GM18858 (cell line): Measurements from ENCODE around the gene ACADM.
A peak's percentile ranks its signal among the peaks of the same experiment; 100 is the strongest.
"Not testable (repeated sequence)": the region's sequence is repeated elsewhere in the genome, so short reads cannot be mapped to it uniquely, and the experiment has no call there.

Experiments used
- ATAC-seq: cut with Tn5 transposase; IDR thresholded peaks from one replicate; pipeline ENCODE4 v1.9.1; 2021; ENCODE audit not compliant: unreplicated experiment

The ACADM gene

DNA sequence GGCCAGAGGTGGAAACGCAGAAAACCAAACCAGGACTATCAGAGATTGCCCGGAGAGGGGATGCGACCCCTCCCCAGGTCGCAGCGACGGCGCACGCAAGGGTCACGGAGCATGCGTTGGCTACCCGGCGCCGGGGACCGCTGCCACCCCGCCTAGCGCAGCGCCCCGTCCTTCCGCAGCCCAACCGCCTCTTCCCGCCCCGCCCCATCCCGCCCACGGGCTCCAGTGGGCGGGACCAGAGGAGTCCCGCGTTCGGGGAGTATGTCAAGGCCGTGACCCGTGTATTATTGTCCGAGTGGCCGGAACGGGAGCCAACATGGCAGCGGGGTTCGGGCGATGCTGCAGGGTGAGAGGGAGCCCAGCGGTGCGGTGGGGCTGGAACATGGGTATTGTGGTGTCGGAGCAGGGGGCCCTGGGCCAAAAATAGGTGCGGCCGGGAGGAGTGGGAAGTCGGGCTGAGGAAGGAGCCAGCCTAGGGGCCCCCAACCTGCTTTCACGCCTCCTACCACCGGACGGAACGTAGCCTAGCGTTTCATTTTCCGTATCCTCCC lies at the start of gene ACADM:
Gene ACADM, plus strand, starts transcription at position 238 of the 551 bp plus-strand sequence. Its CDS starts 79 bp downstream, at position 317.
- peak; percentile 76 for ATAC-seq

- ATAC-seq, result no peak
Measured at GRCh38 chr1:75677443-75677842, 47.1 kb upstream of the ACADM start.

GRCh38 chr1:75677964-75678363 lies 46.5 kb upstream of the ACADM start:
- ATAC-seq, result not testable (repeated sequence)

- no peak for ATAC-seq
Measured at GRCh38 chr1:75690547-75690946, 34.0 kb upstream of the ACADM start.

DNA sequence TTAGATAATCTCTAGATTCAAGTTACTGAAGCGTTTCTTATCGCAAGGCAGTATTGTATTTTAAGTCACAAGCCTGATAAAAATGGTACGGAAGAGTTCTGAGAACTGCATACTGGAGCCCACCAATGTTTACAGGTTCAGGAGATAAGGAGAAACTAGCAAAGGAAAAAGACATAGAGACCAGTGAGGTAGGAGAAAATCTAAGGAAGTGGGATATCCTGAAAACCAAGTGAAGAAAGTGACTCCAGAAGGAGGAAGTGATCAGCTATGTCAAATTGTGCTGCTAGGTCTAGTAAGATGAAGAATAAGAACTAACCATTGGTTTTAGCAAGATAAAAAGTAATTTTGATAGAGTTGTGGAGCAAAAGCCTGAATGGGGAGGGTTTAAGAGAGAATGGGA lies 31.0 kb upstream of the ACADM start:
- no peak for ATAC-seq

DNA sequence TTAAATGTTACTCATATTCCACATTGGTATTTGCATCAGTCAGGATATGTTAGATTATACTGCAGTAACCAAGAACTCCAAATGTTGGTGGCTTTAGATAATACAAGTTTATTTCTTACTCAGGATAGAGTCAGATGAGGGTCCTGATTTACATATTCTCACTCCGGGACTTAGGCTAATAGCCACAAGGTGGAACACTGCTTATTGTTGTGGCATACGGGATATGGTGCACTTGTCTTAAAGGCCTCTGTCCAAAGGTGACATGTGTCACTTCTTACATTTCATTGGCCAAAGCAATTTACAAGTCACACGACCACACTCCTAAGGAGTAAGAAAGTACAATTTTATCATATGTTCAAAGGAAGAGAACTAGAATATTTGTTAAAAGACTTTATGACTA lies 28.5 kb upstream of the ACADM start:
- no peak for ATAC-seq

- no peak for ATAC-seq
Measured at GRCh38 chr1:75707191-75707590, 17.3 kb upstream of the ACADM start.

- no peak for ATAC-seq
Measured at GRCh38 chr1:75708910-75709309, 15.6 kb upstream of the ACADM start.

- ATAC-seq, result no peak
Measured at GRCh38 chr1:75710832-75711231, 13.7 kb upstream of the ACADM start.

DNA sequence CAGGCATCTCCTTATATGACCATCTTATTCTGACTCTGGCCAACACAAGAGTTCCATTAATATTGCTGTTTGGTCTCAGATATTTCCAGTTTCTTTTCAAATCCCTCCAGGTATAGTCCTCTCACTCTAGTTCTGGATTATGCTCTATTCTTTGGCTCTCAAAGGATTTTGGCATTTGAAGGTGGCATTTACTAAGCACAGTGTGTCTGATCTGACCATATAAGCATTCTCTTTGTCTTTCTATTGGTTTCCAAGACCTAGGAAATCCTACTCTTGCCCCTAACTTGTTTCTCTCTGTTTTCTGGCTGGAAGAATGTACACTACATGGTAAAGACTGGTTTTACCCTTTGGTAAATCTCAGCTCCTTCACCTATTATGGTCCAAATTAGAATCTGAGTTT lies 12.7 kb upstream of the ACADM start:
- no peak for ATAC-seq

- no peak for ATAC-seq
Measured at GRCh38 chr1:75712306-75712705, 12.2 kb upstream of the ACADM start.

DNA sequence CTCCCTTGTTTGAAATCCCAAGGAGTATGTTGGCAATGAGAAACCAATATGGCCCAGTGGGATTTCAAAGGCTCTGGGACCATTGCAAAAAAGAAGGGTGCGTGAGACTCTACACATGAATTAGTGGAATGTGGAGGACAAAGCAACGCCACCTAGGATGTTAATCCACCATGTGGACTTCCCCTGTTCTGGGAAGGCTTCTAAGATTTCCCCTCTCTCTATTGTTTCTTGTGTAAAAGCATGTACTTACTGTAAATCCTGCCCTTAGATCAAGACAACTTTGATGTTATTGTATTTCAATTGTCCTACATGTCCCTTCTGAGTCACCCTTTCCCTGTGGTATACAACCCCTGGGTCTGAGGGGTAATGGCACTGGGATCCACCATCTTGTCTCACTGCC lies 4.7 kb upstream of the ACADM start:
- no peak for ATAC-seq

DNA sequence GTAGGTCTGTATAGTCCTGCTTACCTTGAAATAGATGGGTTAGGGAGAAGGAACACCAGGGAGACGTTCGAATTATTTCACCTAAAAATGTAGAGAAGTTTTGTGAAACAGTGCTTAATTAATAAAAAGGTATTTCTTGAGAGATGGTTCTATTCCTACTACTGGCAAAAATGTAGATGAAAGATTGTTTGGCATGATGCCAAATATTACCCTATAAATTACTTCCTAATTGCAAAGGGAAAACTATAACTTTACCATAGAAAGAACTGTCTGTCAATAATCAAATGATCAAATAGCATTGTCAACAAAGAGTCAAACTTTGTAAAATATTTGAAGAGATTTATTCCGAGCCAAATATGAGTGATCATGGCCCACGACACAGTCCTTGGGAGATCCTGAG lies 4.2 kb upstream of the ACADM start:
- ATAC-seq, result no peak

- ATAC-seq, result no peak
Measured at GRCh38 chr1:75720820-75721219, 3.7 kb upstream of the ACADM start.

DNA sequence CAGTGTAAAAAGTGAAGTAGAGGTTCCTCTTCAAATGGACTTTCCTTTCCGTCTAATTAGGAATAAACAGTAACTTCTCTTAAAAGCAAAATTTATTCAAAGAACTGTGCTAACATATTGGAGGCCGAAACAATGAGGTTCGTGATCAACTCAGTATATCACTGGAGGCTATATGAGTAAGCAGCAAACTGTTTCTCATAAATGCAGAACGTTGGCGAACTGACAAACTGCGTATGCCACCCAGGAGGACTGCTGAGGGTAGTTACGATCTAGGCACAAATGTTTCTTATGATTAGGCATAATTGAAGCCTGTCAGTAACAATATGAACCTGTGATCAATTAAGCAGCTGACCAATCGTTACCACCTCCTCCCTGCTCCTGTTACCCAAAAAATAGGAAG lies 2.3 kb upstream of the ACADM start:
- ATAC-seq, result not testable (repeated sequence)

- ATAC-seq, result no peak
Measured at GRCh38 chr1:75722966-75723365, 1.5 kb upstream of the ACADM start.

GRCh38 chr1:75723989-75724471 lies 479 bp upstream of the ACADM start:
- ATAC-seq, result peak; percentile 39

- no peak for ATAC-seq
Measured at GRCh38 chr1:75725266-75725665, 757 bp downstream of the ACADM start.

DNA sequence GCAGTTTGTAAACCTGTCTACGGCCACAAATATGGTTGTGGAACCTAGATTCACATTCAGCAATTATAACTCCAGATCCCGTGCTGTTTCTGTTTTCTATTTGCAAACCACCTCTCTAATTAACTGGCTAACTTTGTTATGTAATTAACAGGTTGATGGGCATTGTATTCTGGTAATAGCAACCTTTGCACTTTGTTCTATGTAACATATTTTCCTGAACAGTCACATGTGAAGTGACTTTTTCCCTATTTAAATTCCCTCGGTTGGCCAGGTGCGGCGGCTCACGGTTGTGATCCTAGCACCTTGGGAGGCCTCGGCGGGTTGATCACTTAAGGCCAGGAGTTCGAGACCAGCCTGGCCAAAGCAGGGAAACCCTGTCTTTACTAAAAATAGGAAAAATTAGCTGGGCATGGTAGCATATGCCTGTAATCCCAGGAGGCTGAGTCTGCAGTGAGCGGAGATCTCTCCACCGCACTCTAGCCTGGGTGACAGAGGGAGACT lies 1.4 kb downstream of the ACADM start:
- no peak for ATAC-seq

- ATAC-seq, result peak; percentile 12
Measured at GRCh38 chr1:75727571-75727970, 3.1 kb downstream of the ACADM start.

DNA sequence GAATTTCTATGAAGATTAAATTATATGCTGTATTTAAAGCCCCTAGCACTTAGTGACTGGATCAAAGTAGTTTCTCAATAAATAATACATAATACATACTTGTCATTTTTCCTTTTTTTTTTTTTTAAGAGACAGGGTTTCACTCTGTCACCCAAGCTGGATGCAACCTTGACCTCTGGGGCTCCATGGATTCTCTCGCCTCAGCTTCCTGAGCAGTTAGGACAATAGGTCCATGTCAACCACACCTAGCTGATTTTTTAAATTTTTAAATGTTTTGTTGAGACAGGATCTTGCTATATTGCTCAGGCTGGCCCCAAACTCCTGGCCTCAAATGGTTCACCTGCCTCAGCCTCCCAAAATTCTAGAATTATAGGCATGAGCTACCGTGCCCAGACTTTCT lies 5.9 kb downstream of the ACADM start:
- ATAC-seq, result no peak

DNA sequence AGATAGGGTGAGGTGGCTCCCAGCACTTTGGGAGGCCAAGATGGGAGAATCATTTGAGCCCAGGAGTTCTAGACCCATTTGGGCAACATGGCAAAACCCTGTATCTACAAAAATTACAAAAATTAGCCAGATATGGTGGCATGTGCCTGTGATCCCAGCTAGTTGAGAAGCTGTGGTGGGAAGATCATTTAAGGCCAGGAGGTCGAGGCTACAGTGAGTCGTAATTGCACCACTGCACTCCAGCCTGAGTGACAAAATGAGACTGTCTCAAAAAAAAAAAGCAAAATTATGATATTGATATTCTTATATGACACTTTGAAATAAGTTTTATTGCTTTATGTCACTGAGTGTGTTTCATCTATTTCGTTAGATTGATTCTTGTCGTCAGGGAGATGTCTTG lies 7.4 kb downstream of the ACADM start:
- no peak for ATAC-seq

DNA sequence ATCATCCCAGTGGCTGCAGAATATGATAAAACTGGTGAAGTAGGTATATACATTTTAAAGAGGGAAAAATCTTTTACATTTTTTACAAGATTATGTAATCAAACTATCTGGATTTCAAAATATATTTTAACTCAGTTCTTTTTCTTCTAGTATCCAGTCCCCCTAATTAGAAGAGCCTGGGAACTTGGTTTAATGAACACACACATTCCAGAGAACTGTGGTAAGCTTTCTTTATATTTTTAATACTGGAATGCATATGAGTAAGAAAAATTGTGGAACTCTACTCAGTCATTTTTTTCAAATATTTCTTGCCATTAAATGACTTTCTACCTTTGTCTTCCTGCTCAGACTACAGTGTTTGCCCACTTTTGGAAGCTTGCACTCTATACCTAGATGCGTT lies 8.2 kb downstream of the ACADM start:
- no peak for ATAC-seq
